ENCODE results near the gene PSTPIP2. TPM values are rescaled to one million over a fixed set of nuclear protein-coding genes. Genes with fewer than 3 reads are reported as not detected.

The PSTPIP2 gene
- total and polyA plus RNA-seq, 2 of the 13 experiments (the other 11 are each of a cell fraction or from before 2014, with no cell fraction given) = 0.25 to 0.27 TPM

DNA sequence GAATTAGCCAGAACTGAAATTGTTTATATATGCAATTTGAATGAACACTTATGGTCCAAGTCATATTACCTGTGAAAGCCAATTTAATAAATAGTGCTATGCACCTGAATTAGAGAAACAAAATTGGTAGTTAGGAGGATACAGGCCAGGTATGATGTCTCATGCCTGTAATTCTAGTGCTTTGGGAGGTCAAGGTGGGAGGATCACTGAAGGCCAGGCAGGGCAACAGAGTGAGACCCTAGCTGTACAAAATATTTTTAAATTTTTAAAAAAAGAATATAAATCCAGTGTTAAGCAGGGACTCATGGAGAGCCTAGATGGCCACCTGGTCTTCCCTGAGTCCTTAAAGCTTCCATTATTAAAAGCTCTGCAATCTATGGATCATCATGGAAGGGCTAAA lies 7.3 kb upstream of the PSTPIP2 start:
- in situ Hi-C loops (cut with HindIII; ENCODE audit: extremely low pct_ligation_motif_present, low pct_unique_long_range_greater_than_20kb) = loop anchor here (10.0 kb wide), 1 partner anchor 385 kb away; no protein-coding TSS in a partner anchor
- Histone ChIP-seq H3K36me3 (replicated peaks in 1 of 2; ENCODE audit: control insufficient read depth in 1 of 2, insufficient read depth in 2 of 2, low read length in 2 of 2) (peaks cover 6 to 33% of the 10 kb centered on the region in 2 experiments), H3K27ac (ENCODE audit: extremely low read length, insufficient read depth, low read length) (no peak overlapping the region), H3K4me3 (replicated peaks in 1 of 3; ENCODE audit: insufficient read depth in 1 of 3, low read depth in 2 of 3, low read length in 3 of 3) (no peak overlapping the region), H3K9me3 (ENCODE audit: low read length) (no peaks in the 10 kb centered on the region), H4K20me1 (ENCODE audit: insufficient read depth, low read length) (no peaks in the 10 kb centered on the region), H3K79me2 (ENCODE audit: insufficient read depth, low read length) (no peaks in the 10 kb centered on the region), H2AFZ (ENCODE audit: low read length) (no peak overlapping the region), H3K4me1 (ENCODE audit: insufficient read depth, low read length) (no peaks in the 10 kb centered on the region), H3K27me3 (ENCODE audit: control insufficient read depth in 1 of 2, insufficient read depth in 2 of 2, low read length in 2 of 2) (no peaks in the 10 kb centered on the region), H3K9ac (ENCODE audit: insufficient read depth, low read depth, low read length) (no peak overlapping the region), H3K4me2 (ENCODE audit: low read depth, low read length) (no peak overlapping the region)
- TSS peak; percentile 21 for BruUV-seq (replicated peaks)
- POLR2A ChIA-PET = no interaction called here
- no peak for FAIRE-seq
- intact Hi-C loops (cut with micrococcal nuclease; ENCODE audit: unreplicated experiment) = loop anchor here (10.0 kb wide), 1 partner anchor 145 kb away; no protein-coding TSS in a partner anchor
- no peak for ATAC-seq
- DNase-seq (ENCODE audit: low spot score) = no peak
- CTCF ChIA-PET (ENCODE audit: low intra/inter-chr PET ratio, low total read pairs) = no interaction called here
- TF ChIP-seq SALL2 (CRISPR knock-in tag; IDR thresholded peaks at IDR 0.05) (no peak), BORCS8-MEF2B (CRISPR knock-in tag; IDR thresholded peaks at IDR 0.05) (no peak), MEF2D (CRISPR knock-in tag; IDR thresholded peaks at IDR 0.05) (no peak), STAG1 (CRISPR knock-in tag; IDR thresholded peaks at IDR 0.05) (no peak), NR2F1 (CRISPR knock-in tag; IDR thresholded peaks at IDR 0.05) (no peak), ZNF160 (CRISPR knock-in tag; IDR thresholded peaks at IDR 0.05) (no peak)
- TF ChIP-seq, protein P1, sequence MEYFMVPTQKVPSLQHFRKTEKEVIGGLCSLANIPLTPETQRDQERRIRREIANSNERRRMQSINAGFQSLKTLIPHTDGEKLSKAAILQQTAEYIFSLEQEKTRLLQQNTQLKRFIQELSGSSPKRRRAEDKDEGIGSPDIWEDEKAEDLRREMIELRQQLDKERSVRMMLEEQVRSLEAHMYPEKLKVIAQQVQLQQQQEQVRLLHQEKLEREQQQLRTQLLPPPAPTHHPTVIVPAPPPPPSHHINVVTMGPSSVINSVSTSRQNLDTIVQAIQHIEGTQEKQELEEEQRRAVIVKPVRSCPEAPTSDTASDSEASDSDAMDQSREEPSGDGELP (IDR thresholded peaks at IDR 0.05; ENCODE audit: borderline replicate concordance, low read depth) = no peak
- TF ChIP-seq, protein P2, sequence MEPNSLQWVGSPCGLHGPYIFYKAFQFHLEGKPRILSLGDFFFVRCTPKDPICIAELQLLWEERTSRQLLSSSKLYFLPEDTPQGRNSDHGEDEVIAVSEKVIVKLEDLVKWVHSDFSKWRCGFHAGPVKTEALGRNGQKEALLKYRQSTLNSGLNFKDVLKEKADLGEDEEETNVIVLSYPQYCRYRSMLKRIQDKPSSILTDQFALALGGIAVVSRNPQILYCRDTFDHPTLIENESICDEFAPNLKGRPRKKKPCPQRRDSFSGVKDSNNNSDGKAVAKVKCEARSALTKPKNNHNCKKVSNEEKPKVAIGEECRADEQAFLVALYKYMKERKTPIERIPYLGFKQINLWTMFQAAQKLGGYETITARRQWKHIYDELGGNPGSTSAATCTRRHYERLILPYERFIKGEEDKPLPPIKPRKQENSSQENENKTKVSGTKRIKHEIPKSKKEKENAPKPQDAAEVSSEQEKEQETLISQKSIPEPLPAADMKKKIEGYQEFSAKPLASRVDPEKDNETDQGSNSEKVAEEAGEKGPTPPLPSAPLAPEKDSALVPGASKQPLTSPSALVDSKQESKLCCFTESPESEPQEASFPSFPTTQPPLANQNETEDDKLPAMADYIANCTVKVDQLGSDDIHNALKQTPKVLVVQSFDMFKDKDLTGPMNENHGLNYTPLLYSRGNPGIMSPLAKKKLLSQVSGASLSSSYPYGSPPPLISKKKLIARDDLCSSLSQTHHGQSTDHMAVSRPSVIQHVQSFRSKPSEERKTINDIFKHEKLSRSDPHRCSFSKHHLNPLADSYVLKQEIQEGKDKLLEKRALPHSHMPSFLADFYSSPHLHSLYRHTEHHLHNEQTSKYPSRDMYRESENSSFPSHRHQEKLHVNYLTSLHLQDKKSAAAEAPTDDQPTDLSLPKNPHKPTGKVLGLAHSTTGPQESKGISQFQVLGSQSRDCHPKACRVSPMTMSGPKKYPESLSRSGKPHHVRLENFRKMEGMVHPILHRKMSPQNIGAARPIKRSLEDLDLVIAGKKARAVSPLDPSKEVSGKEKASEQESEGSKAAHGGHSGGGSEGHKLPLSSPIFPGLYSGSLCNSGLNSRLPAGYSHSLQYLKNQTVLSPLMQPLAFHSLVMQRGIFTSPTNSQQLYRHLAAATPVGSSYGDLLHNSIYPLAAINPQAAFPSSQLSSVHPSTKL (CRISPR knock-in tag; IDR thresholded peaks at IDR 0.05) = no peak
- TF ChIP-seq, protein P3, sequence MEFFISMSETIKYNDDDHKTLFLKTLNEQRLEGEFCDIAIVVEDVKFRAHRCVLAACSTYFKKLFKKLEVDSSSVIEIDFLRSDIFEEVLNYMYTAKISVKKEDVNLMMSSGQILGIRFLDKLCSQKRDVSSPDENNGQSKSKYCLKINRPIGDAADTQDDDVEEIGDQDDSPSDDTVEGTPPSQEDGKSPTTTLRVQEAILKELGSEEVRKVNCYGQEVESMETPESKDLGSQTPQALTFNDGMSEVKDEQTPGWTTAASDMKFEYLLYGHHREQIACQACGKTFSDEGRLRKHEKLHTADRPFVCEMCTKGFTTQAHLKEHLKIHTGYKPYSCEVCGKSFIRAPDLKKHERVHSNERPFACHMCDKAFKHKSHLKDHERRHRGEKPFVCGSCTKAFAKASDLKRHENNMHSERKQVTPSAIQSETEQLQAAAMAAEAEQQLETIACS (CRISPR knock-in tag; IDR thresholded peaks at IDR 0.05) = no peak
- TF ChIP-seq, protein P4, sequence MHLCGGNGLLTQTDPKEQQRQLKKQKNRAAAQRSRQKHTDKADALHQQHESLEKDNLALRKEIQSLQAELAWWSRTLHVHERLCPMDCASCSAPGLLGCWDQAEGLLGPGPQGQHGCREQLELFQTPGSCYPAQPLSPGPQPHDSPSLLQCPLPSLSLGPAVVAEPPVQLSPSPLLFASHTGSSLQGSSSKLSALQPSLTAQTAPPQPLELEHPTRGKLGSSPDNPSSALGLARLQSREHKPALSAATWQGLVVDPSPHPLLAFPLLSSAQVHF (CRISPR knock-in tag; IDR thresholded peaks at IDR 0.05) = no peak
- TF ChIP-seq, protein P5, sequence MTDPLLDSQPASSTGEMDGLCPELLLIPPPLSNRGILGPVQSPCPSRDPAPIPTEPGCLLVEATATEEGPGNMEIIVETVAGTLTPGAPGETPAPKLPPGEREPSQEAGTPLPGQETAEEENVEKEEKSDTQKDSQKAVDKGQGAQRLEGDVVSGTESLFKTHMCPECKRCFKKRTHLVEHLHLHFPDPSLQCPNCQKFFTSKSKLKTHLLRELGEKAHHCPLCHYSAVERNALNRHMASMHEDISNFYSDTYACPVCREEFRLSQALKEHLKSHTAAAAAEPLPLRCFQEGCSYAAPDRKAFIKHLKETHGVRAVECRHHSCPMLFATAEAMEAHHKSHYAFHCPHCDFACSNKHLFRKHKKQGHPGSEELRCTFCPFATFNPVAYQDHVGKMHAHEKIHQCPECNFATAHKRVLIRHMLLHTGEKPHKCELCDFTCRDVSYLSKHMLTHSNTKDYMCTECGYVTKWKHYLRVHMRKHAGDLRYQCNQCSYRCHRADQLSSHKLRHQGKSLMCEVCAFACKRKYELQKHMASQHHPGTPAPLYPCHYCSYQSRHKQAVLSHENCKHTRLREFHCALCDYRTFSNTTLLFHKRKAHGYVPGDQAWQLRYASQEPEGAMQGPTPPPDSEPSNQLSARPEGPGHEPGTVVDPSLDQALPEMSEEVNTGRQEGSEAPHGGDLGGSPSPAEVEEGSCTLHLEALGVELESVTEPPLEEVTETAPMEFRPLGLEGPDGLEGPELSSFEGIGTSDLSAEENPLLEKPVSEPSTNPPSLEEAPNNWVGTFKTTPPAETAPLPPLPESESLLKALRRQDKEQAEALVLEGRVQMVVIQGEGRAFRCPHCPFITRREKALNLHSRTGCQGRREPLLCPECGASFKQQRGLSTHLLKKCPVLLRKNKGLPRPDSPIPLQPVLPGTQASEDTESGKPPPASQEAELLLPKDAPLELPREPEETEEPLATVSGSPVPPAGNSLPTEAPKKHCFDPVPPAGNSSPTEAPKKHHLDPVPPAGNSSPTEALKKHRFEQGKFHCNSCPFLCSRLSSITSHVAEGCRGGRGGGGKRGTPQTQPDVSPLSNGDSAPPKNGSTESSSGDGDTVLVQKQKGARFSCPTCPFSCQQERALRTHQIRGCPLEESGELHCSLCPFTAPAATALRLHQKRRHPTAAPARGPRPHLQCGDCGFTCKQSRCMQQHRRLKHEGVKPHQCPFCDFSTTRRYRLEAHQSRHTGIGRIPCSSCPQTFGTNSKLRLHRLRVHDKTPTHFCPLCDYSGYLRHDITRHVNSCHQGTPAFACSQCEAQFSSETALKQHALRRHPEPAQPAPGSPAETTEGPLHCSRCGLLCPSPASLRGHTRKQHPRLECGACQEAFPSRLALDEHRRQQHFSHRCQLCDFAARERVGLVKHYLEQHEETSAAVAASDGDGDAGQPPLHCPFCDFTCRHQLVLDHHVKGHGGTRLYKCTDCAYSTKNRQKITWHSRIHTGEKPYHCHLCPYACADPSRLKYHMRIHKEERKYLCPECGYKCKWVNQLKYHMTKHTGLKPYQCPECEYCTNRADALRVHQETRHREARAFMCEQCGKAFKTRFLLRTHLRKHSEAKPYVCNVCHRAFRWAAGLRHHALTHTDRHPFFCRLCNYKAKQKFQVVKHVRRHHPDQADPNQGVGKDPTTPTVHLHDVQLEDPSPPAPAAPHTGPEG (CRISPR knock-in tag; IDR thresholded peaks at IDR 0.05) = no peak

Data from HepG2 (cell line).